Activated naive CD4-positive, alpha-beta T cell treated with anti-CD3 and anti-CD28 coated beads, Interleukin-2, amount 50 U/mL, for 16 hours (primary cell): ENCODE data around the gene ADAMTSL2.

Source experiments
- DNase-seq: peaks from one replicate; pipeline ENCODE4 v3.0.0-alpha.2; 2020

ADAMTSL2 gene

DNA sequence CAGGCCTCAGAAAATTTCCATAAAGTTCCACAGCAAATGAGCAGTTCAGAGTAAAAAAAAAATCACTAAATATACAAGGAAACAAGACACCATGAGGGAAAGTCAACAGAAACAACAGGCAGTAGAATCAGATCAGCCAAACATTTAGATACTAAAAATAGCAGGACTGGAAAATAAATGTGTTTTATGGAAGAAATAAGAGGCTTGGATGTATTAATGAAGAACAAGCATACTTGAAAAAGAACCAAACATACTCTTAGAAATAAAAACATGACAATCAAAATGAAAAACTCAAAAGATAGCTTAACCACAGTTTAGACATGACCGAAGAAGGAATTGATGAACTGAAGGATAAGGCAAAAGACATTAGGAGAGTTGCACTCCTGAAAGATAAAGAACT lies 32.4 kb upstream of the ADAMTSL2 start:
- no peak for DNase-seq

DNA sequence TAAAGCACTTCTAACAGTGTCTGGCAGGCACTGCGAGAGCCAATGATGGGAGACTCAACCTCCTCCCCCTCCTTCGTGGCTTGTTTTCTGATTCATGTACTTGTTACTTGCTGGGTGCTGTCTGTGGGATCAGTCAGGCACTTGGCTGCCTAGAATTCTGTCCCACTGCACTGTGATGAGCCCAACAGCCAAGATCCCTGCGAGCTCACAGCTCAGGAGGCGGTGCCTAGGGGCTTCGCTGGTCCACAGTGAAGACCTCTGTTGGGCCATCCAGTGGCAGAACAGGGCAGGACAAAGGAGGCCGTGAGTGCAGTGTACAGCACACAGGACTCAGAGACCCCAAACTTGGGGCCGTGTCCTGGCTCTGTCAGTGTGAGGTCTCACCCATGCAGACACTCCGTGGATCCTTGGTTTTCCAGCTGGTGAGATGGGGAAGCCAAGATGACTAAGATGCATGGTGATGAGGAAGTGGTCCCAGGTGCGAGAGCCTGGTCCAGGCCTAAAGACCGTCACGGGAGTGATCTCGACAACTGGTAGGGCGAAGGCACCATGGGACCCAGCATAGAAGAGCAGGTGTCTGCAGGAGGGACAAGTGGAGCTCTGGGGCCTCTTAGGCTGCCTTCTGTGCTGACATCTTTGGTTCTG lies 29.2 kb upstream of the ADAMTSL2 start:
- DNase-seq, result no peak

DNA sequence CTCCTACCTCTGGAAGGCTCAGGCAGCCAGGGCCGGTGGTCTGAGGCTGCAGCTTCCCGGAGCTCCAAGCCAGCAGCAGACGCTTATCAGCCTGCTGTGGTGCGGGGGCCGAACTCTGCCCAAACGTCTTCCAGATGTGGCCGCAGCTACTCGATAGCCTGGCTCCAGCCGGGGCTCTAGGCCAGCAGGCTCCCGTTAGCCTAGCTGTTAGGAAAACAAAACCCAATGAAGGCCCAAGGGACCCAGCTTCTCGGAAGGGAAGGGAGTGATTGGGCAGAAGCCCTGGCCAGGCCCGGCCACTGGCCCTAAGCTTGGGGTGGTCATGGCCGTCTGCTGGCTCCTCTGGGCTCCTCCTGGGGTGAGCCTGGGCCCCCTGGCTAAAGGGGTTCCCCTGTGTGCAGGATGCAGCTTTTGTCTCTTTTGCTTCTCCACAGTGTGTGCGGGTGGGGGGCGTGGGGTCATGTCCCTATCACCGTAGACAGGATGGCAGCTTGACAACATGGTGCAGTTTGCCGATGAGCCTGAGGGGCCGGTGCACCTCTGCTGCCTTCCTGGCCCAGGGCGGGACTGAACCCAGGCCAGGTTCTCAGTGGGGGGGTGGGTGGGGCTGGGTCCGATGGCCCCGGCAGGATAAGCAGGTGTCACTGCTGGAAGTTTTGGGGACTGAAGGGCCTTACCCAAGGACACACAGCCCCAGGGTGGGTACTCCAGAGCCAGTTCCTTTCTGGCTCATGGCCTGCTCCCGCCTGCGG lies 28.4 kb upstream of the ADAMTSL2 start:
- DNase-seq, result no peak

DNA sequence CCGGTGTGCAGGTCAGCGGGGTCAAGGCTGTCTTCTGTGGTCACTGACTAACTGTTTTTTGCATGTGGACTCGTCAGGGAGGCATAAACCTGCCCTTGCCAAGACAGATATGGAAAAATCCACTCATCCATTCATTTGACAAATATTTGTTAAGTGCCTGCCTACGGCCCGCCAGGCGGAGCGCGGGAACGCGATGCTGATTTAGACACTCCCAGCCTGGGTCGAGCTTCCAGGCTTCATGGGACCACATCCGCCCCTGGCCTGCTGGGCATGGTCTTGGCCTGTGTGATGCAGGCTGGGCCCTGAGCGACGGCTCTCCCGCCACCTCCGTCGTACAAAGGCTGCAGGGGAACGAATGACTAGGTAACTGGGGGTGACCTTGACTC lies 27.9 kb upstream of the ADAMTSL2 start:
- no peak for DNase-seq

DNA sequence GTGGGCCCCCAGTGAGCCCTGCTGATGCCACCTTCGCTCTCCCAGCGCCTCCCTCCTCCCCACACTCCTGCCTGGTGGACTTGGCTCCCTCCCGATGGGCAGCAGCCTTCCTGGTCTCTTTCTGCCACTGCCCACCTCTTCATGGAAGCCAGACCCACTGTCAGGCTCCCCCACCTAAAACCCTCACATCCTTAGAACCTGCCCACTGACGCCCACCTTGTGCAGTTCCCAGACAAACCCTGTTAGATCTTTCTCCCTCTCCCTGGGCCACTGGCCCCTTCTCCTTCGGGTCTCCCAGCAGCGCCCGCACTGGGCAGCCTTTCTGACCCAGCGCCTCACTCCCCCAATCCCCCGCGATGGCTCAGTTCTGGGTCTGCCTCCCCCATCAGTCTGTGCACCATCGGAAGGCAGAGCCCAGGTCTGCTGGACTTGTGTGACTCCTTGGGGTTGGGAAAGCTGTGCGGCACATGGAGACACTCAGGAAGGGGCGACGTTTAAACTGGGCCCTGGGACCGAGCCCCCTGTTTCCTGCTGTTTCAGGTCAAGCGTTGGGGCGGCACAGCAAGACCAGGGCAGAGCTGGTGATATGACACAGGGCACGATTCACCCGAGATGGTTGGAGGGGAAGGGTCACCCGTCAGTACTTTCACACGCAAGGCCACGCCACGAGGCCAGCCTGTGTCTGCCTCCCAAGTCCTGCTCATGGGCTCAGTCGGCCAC lies 27.1 kb upstream of the ADAMTSL2 start:
- DNase-seq, result no peak

DNA sequence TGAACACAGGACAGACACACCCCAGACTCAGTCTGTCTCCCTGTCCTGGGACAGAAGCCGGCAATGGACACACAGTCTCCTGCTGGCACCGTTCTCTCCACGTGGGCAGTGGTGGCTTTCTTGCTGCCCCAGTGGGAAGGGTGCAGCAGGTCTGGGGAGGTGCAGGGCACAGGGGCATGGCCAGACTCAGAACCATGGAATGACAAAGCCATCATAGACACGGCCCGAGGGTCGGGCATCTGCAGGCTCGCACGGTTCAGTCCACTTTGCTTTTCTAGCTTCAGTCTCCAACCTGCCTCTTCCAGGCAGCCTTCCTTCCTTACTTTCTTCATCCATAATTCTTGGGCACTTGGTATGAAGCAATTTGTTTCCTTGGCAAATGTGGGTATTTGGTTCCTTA lies 26.5 kb upstream of the ADAMTSL2 start:
- DNase-seq, result no peak

DNA sequence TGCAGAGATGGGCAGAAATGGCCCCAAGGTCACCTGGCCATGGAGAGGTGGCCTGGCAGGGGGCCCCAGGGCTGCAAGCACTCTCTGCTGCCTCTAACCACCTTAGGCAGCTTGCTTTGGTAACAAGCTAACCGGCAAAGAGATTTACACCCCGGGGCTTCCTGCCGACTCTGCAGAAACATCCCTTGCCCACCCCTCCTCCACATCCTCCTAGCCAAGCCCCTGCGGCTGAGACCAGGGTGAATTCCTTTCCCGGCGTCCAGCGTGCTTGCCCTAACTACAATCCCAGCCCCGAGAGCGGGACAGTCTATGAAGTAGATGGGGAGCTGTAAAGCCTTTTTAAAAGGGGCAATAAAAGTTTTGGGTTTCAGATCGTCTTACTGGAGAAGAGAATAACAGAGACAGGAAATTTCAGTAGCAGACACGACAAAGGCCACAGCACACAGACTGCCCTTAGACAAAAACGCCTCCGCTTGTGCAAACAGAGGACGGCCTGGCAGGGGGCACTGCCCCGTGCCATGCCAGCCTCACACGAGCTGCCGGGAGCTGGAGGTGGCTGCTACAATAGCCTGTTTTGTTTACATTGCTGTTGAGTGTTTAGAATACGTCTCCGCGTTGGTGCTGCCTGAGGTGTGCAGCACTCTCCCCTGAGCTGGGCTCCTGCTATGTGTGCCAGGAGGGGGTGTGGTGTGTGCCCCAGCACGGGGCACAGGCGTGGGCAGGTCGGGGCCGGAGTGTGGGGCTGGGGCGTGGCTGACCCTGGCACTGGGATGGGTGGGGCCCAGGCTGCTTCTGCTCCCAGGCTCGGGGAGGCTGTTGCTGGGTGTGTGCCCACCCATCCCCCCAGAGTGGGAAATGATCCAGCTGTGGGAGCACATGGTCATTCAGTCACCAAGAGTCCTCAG lies 25.1 kb upstream of the ADAMTSL2 start:
- DNase-seq, result no peak

DNA sequence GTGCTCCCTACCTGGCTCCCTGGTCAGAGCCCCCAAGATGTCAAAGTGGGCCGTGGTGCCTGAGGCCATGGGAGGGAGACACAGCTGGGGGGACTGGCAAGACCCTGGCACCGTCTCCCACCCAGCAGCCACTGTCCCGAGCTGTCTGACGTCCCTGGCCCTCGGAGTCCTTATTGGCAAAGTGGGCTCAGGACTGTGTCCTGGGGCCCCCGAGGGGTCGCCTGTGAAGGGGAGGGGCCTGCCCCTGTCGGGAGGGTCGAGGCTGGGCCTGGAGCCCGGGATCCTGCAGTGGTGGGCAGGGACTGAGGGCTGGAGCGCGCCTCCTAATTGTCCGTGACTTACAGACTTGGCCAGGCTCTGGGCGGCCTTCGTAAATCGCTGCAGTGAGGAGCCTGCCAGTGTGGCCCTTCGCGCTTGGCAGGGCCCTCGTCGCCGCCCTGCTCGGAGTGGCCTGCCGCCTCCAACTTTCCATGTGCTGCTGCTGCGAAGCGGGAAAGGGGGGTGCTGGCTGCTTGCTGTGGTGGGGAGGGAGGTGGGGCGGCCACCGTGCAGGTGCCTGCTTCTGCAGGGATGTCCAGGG lies 23.5 kb upstream of the ADAMTSL2 start:
- DNase-seq, result no peak

DNA sequence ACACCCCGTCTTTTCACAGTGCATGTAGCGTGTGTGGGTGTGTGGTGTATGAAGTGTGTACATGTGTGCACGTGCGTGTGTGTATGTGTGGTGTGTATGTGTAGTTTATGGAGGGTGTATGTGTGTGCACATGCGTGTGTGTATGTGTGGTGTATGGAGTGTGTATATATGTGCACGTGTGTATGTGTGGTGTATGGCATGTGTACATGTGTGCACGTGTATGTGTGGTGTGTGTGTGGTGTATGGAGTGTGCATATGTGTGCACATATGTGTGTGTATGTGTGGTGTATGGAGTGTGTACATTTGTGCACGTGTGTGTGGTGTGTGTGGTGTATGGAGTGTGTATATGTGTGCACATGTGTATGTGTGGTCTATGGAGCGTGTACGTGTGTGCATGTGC lies 22.9 kb upstream of the ADAMTSL2 start:
- DNase-seq, result no peak

DNA sequence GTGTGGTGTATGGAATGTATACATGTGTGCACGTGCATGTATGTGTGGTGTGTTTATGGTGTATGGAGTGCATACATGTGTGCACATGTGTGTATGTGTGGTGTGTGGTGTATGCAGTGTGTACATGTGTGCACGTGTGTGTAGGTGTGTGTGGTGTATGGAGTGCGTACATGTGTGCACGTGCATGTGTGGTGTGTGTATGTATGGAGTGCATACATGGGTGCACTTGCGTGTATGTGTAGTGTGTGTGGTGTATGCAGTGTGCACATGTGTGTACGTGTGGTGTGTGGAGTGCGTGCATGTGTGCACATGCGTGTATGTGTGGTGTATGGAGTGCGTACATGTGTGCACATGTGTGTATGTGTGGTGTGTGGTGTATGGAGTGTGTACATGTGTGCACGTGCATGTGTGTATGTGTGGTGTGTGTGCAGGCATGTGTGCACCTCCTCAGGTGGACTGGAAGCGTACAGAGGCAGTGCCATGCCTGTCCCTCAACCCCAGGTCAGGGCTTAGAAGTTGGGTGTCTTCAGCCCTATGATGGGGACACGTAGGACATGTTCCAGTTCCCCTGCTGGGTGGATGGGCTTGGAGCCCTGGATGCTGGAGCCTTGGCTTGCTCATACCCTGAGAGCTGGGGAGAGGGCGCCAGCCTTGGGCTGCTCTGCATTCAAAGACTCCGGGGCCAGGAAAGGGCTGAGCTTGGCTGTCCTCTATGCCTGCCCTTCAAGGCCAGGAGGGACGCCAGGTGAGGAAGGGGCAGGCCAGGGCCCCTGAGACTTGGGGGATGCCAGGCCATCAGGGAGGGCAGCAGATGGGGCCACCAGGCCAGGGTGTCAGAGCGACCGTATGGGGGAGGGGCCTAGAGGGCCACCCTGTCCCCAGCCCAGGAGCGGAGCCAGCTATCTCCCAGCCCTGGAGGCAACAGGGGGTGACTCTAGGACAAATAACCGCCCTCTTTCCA lies 22.0 kb upstream of the ADAMTSL2 start:
- DNase-seq, result no peak

DNA sequence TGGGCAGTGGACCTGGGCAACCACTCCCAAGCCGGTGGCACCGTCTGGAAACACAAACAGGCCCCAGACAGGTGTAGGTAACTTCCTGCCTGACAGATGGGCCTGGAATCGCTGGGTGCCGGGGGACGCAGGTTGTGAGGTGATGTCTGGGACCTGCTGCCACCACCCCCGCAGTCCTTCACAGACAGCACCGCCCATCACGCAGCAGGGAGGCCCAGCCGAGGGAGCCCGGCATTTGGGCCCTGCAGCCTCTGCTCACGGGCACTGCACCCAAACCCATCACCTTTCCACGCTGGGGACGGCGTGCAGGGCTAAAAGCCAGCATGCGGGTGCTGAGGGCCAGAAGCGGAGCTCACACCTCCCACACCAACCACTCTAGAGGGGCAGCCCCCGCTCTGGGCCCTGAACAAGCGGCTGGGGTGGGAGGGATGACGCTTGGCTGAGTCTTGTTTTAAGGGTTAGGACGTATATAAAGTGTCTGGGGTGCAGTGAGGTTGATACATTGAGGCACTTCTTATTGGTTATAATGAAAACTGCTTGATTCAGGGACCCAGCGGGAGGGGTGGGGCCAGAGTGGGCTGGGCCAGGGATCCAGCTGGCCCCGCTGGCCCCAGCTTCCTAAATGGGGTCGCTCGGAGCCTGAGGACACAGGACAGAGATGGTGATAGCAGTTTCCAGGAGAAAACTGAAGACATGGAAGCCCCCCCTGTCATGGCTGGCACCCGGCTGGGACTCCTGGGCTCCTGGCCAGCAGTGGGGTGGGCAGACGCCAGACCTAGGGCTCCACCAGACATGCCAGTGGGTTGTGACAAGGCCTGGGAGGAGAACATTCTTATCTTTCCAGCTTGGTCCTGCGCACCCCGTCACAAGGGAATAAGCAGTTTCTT lies 21.0 kb upstream of the ADAMTSL2 start:
- no peak for DNase-seq

DNA sequence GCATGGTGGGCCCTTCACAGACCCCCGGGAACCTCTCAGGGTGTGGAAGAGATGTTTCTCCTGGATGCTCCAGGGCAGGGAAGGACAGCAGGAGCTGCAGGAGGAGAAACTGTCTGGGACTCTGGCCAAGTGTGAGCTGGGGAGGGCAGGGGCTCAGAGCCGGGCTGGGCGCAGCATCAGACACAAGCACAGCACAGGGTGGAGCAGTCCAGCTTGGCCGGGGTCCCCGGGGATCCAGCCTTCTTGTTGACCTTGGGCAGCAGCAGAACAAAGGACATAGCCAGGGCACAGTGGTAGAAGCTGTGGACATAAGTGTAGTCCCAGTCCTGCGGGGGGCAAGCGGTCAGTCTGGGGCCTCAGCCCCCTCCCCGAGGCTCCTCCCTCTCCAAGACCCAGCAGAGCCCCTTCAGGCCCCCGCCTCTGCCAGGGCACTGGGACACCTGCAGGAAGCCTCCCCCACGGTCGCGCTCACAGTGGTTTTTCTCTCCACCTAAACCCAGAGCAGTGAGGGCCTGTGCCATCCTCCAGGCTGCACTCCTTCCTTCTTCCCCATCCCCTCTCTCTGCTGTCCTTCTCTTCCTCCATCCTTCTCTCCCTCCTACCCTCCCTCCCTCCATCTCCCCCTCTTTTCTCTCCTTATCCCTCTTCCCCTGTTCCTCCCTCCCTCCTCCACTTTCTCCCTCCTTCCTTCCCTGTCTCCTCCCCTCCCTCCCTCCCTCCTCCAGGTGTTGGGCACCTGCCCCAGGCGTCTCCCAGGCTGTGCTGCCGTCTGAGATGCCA lies 19.9 kb upstream of the ADAMTSL2 start:
- no peak for DNase-seq

DNA sequence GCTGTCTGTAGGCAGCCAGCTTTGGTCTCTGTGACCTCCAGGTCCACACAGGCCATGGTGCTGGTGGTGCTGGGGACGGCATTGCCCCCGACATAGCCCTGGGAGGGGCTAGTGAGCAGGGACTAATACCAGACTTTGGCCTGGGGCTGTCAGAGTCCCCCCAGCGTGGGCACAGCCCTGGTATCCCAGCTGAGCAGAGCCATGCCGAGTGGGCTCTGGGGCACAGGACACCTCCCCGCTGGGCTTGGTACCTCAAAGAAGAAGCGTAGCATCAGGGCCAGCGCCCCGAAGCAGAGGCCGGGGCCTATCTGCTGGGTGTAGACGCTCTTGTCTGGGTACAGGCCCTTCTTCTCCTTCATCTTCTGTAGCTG lies 19.3 kb upstream of the ADAMTSL2 start:
- DNase-seq, result no peak

DNA sequence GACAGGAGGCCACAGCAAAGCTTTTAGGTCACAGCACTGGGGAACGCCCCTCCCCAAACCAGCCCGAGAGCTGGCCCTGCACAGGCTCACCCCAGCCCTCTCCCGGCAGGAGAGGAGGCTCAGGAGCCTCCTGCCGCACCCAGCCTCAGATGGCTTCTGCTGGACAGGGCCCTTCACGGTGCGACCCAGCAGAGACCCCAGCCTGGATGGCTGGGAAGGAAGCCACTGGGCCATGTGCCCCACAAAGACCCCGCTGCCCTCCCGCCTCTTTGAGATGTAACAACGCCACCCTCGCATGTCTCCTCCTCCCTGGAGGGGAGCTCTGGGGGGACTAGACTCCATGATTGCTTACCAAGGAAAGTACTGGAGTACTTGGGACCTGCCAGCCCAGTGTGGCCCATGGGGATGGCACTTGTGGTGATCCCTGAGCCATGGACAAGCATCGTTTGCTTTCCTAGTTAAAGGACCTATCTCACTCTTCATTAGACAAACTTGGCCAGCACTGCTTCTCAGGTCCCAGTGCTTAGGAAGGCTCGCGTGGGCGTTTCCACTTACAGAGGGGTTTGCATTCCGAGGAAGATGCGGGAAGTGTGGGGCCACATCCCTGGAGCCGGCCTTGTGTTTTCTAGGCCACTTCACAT lies 18.8 kb upstream of the ADAMTSL2 start:
- DNase-seq, result no peak

DNA sequence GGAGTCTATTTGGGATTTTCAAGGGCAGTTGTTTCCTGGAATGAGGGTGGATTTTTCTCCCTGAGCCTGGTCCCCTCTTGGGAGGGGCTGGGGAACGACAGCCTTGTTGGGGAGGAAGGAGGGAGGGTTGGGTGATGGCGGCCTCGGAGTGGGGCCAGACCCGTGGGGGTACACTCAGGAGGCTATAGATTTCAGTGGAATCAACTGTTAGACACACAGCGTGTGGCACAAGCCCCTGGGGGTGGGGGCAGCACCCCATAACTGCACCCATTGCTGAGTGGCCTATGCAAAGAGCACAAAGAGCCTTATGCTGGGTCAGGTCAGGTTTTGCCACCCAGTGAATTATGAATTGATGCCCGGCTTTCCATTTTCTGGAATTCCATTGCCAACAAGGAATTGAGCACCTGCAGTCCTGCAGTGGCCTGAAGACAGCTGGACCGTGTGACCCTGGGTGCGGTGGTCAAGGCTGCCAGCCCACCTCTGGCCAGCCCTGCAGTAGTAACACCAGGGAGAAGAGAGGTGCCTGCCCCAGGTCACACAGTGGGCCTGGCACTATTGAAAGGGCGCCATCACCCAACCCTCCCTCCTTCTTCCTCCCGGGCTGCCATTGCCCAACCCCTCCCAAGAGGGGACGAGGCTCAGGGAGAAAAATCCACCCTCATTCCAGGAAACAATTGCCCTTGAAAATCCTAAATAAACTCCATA lies 18.1 kb upstream of the ADAMTSL2 start:
- no peak for DNase-seq

DNA sequence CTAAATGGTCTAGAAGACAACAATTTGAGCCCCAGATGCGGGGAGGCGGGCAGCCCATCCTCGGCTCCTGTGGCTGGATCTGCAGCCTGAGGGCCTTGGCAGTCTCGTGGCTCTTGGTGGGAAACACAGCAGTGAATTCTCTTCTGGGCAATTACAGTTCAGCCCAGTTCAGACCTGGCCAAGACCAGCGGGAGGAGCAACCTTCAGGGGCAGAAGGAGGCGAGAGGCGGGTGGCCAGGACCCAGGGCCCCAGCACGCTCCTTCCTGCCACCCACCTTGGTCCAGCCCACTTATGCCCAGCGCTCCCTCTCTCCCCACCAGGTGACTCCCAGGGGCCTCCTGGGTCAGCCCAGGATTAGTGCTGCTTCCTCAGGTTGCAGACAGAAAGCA lies 17.5 kb upstream of the ADAMTSL2 start:
- DNase-seq, result no peak

DNA sequence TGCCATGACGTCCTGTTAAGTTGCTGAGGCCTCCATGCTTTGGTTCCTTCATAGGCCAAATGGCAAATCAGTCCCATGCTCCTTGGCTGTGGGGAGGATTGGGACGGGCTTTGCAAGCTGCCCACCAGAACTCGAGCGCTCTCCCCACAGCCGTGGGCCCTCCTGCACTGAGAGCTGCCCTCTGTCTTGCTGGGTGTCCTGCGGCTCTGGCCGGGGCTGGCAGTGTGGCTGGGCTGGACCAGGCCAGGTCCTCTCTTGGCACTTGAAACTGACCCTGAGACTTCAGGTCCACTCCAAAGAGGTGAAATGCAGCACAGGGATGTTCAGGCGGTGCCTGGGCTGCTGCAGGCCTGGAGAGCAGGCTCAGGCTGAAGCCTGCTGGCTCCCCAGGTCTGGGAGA lies 16.8 kb upstream of the ADAMTSL2 start:
- no peak for DNase-seq

DNA sequence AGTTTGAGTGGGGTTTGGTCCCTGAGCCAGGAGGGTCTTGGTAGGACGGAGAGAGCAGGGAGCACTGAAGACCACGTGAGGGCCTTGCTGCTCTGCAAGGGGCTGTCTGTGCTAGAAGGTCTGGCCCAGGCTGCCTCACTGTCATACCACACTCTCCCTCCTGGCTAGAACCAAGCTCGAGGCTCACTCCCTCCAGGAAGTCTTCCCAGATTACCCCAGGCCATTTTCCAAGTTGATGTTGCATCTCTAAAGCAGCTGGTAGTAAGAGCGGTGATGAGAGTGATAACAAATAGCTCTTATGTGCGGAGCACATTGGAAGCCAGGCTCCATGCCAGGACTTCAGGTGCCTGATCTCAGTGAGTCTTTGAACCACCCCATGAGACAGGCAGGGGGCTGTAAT lies 16.3 kb upstream of the ADAMTSL2 start:
- no peak for DNase-seq
